A673 (cell line): Measurements from ENCODE around the gene CCM2L.

Source experiments
- CTCF ChIP-seq: fragments of 300-800, 200-600 bp; sonication (generic); conservative IDR thresholded peaks from 2 replicates; pipeline ENCODE4 v1.5.1; 2017; ENCODE audit warnings: low read depth, mild to moderate bottlenecking, antibody characterized with exemption, low read length, moderate library complexity, mixed read lengths
- EZH2 ChIP-seq: fragments of 200-600 bp; sonication (generic); IDR thresholded peaks from 2 replicates; pipeline ENCODE4 v1.6.1; 2017; ENCODE audit warnings: borderline replicate concordance, low read depth, mild to moderate bottlenecking, mixed read lengths, antibody characterized with exemption, low read length; ENCODE audit not compliant: poor library complexity, severe bottlenecking

DNA sequence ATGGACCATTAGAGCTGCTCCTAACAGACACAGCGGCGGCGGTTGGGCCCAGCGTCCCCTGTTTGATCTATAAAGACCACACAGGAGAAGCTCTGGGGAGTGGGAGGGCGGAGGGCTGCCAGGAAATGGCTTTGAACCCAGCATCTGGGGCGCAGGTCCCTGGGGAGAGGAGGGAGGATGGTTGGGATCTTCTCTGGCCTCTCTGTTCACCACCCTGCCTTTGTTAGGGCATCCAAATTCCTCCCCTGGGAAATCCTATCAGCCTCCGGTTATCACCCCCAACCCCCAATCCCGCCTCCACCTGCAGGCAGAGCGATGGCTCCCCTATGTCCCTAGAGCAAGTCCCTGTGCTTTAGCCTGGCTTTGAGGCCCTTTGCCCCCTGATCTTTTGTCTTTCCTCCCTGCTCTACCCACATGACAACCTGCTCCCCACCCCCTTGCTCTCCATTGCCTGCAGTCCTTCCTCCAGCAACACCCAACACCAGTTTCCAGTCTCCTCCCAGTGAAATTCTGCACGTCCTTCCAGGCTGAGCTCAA lies 35.2 kb upstream of the CCM2L start:
- TF ChIP-seq CTCF = no peak
- TF ChIP-seq EZH2 = no peak
